ENCODE data around the gene RND2. TPM values are rescaled to one million over a fixed set of nuclear protein-coding genes. Genes with fewer than 3 reads are reported as not detected.

The RND2 gene
- total RNA-seq, 1 donor from 2014 or later, result 0.40 TPM

DNA sequence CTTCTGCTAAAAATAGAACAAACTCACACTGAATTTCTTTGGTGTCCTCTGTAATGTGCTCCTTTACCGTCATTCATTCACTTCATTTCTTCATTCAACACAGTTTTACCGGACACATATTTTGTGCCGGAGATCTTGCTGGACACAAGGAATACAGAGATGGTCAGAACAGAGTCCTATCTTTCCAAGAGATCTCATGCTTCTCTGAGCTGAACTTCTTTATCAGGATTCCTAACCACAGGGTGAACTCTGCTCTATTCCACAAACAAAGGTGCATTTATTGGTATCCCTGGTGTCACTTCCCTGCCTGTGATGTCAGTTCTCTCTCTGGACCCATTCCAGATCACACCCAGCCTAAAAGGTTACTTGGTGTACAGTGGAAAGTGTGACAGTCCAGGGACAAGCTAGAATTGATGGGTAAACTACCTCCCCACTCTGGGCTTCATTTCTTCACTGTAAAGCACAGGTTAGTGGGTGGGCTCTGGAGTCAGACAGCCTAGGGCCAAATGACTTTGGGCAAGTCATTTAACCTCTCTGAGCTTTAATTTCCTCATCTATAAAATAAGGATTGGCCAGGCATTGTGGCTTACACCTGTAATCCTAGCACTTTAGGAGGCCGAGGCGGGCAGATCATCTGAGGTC lies 14.2 kb upstream of the RND2 start:
- H3K4me3 ChIP-seq (ENCODE audit: low read depth, low read length), result no peak overlapping the region
- DNase-seq (ENCODE audit: low read depth), result no peak
- TF ChIP-seq, protein P1, sequence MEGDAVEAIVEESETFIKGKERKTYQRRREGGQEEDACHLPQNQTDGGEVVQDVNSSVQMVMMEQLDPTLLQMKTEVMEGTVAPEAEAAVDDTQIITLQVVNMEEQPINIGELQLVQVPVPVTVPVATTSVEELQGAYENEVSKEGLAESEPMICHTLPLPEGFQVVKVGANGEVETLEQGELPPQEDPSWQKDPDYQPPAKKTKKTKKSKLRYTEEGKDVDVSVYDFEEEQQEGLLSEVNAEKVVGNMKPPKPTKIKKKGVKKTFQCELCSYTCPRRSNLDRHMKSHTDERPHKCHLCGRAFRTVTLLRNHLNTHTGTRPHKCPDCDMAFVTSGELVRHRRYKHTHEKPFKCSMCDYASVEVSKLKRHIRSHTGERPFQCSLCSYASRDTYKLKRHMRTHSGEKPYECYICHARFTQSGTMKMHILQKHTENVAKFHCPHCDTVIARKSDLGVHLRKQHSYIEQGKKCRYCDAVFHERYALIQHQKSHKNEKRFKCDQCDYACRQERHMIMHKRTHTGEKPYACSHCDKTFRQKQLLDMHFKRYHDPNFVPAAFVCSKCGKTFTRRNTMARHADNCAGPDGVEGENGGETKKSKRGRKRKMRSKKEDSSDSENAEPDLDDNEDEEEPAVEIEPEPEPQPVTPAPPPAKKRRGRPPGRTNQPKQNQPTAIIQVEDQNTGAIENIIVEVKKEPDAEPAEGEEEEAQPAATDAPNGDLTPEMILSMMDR (conservative IDR thresholded peaks at IDR 0.05; ENCODE audit: low read depth, low read length), result no peak

DNA sequence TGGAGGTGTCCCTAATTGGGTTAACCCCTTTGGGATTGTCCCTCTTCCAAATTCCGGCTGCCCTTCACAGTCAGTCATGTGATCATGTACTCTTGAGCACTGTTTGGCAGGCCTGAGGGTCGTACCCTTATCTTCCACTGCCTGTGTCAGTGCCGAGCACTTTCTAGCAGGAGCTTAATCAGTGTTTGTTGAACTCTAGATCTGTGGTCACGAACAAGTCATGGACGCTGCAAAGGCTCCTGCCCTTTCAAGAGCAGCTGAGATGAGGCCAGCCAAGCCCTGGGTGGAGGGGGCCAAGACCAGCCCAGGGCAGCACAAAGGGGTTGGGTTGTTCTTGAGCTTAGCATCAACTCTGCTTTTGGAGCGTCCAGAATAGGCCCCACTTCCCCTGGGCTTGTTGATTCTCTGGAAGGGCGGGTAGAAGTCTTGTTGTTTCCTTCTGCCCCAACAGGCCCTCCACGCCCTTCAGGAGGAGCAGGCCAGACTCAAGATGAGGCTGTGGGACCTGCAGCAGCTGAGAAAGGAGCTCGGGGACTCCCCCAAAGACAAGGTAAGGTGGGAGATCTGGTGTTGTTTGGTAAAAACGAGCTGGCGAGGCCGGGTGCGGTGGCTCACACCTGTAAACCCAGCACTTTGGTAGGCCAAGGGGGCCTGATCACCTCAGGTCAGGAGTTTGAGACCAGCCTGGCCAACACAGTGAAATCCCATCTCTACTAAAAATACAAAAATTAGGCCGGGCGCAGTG lies 13.1 kb upstream of the RND2 start:
- no peak for DNase-seq (ENCODE audit: low read depth)
- TF ChIP-seq, protein P1 (conservative IDR thresholded peaks at IDR 0.05; ENCODE audit: low read depth, low read length), result no peak

DNA sequence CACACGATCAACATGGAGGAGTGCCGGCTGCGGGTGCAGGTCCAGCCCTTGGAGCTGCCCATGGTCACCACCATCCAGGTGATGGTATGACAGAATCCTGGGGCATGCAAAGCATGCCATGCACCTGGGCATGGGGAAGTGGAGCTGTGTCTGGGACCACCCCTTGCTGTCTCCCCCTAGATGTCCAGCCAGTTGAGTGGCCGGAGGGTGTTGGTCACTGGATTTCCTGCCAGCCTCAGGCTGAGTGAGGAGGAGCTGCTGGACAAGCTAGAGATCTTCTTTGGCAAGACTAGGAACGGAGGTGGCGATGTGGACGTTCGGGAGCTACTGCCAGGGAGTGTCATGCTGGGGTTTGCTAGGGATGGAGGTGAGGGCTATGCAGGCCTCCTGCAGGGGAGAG lies 11.7 kb upstream of the RND2 start:
- no peak overlapping the region for H3K4me3 ChIP-seq (ENCODE audit: low read depth, low read length)
- TF ChIP-seq, protein P1 (conservative IDR thresholded peaks at IDR 0.05; ENCODE audit: low read depth, low read length), result no peak
- no peak for DNase-seq (ENCODE audit: low read depth)

More for the DNA sequence above, 13.1 kb upstream of the RND2 start:
- no peak overlapping the region for H3K4me3 ChIP-seq (ENCODE audit: low read depth, low read length)

DNA sequence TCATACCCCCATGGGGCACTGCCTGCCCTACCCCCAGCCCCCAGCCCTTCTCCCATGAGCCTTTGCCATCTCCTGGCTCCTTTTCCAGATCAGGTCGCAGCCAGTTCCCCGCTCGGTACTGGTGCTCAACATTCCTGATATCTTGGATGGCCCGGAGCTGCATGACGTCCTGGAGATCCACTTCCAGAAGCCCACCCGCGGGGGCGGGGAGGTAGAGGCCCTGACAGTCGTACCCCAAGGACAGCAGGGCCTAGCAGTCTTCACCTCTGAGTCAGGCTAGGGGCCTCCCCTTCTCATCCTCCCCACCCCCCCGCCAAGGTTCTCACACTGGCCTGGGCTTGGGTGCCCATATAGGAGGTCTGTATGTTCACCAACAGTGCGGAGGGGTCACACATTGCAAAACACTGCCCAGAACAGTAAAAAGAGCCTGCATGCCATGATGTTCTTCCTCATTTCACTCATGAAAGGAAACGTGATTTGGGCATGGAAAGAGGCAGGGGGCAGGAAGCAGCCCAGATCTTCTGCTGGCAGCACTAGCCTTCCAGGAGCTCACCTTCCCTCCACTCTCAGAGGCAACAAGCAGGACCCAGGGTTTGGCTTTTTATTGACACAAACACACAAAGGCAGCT lies 10.9 kb upstream of the RND2 start:
- H3K4me3 ChIP-seq (ENCODE audit: low read depth, low read length), result no peak overlapping the region
- no peak for DNase-seq (ENCODE audit: low read depth)
- TF ChIP-seq, protein P1 (conservative IDR thresholded peaks at IDR 0.05; ENCODE audit: low read depth, low read length), result no peak

DNA sequence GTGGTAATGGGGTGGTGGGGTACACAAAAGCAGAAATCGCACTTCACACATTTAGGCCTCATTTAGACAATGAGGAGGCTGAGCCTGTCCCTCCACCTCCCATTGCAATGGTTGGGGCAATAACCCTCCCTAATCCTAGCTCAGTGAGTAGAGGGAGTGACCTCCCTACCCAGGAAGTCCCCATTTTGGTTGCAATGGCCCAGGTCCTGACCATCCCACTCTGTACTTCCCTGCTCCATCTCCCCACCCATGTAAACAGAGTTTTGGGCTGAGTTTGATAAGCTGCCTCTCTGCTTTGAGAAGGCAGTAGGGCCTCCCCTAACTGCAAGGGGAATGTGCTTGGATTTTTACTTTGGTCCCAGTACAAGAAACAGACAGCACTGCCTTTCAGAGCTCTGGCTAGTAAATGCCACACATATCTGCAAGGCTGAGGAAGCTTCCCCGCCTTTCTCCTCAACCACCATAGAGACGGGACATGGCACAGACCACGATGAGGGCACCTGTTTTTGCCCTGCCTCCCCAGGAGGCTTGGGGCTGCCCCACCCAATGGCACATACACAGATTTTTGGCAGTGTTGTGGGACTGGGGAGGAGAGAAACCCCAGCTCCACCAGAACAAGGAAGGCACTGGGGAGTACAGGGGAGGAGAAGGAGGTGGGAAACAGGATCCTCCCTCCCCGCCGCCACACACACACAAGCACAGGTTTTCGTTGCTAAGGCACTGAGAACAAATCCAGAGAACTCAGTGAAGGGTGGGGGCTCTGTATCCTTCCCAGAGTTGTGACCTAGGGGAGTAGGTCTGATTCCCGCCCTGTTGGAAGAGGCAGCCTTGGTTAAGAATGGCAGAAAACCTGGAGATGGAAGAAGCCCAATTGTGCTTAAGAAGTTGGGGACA lies 10.1 kb upstream of the RND2 start:
- DNase-seq (ENCODE audit: low read depth), result no peak
- TF ChIP-seq, protein P1 (conservative IDR thresholded peaks at IDR 0.05; ENCODE audit: low read depth, low read length), result no peak
- no peak overlapping the region for H3K4me3 ChIP-seq (ENCODE audit: low read depth, low read length)

DNA sequence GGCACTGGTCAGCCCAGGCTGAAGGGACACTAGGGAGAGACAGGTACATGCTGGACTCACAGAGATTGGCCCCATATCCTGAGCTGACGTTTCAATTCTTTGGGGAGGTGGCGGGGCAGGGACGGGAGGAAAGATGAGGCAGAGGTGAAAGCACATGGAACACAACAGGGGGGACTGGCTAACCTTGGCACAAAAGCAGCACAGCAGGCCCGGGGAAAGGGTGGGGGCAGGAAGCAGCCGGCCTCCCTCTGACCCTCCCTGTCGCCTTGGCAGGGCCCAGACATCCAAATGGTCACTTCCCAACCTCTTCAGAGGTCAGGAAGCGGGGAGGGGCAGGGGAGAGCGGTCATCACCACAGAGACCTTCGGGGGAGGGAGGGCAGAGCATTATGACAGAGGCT lies 9.5 kb upstream of the RND2 start:
- DNase-seq (ENCODE audit: low read depth), result no peak
- TF ChIP-seq, protein P1 (conservative IDR thresholded peaks at IDR 0.05; ENCODE audit: low read depth, low read length), result no peak
- H3K4me3 ChIP-seq (ENCODE audit: low read depth, low read length), result no peak overlapping the region

All from epithelial cell of proximal tubule (primary cell).